HG03460 (cell line): ENCODE results near the gene EIF3B.
"Not testable (repeated sequence)": the region's sequence is repeated elsewhere in the genome, so short reads cannot be mapped to it uniquely, and the experiment has no call there.

Experiments
- ATAC-seq: cut with Tn5 transposase; IDR thresholded peaks from one replicate; pipeline ENCODE4 v1.9.1; 2021; ENCODE audit not compliant: unreplicated experiment

EIF3B gene

GRCh38 chr7:2399848-2400587, 45.4 kb downstream of the EIF3B start:
- no peak for ATAC-seq

- no peak for ATAC-seq
These were observed 48.0 kb downstream of the EIF3B start for GRCh38 chr7:2402687-2403013.

GRCh38 chr7:2403014-2403717, 48.5 kb downstream of the EIF3B start, which contains the start of gene CHST12:
CHST12 (plus strand) TSS chr7:2403611; CDS start chr7:2432640, 29,029 bp downstream.
- peak; percentile 40 for ATAC-seq

GRCh38 chr7:2403718-2404648, 49.4 kb downstream of the EIF3B start:
- peak; percentile 1 for ATAC-seq

DNA sequence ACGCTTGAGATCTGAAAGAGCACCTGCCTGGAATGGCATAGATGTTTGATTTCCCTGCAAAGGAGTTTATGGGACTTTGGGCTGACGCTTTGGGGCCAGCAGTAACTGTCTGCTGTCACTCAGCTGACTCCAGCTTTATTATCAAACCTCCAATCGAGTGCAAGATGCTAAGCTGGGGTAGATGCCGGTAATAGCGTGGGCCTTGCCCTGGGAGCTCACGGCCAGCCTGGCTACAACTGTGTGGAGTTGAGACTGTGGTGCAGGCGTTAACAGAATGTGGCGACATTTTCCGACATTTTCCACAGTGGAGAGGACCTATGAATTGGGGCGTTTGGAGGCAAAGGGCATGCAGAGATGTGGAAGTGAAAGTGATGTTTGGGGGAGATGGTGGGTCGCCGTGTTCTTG, 50.1 kb downstream of the EIF3B start:
- no peak for ATAC-seq

GRCh38 chr7:2405201-2405600, 50.6 kb downstream of the EIF3B start:
- ATAC-seq = no peak

- ATAC-seq = peak; percentile 48
These were observed 51.1 kb downstream of the EIF3B start for GRCh38 chr7:2405601-2406345.

- no peak for ATAC-seq
These were observed 55.3 kb downstream of the EIF3B start for GRCh38 chr7:2409745-2410414.

GRCh38 chr7:2411049-2411448, 56.4 kb downstream of the EIF3B start:
- ATAC-seq = no peak

DNA sequence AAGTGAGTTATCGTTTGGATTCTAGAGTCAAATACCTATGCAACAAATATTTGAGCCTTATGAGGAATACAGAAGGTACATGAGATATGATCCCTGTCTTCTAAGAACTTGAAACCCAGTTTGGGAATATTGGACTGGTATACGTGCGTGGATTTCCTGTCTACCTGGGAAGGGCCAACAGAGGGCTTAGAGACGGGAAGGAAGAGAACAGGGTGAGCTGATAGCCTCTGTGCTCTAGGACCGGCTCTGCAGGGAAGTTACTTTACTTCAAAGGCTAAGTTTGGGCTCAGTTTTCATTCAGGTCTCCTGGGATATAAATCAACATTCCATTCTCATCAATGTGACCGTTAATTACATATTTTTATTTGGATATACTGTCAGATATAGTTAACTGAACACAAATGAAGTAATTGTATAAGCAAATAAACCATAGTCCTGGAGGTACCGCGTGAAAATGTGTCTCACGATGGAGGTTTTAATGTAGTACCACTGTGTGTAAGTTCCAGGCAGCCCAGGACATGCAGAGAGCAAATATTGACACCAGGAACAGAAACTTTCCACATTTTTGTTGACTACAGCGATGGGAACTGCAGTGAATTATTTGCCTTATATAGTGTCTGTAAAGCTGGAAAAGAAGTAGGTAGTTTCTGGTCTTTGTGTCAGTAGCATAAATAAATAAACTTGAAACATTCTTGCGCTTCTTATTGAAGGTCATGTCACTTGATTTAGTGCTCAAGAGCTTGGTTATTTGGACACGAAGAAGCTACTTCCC, 57.4 kb downstream of the EIF3B start:
- ATAC-seq = no peak

- ATAC-seq = no peak
These were observed 58.1 kb downstream of the EIF3B start for GRCh38 chr7:2412587-2413201.

GRCh38 chr7:2416063-2416462, 61.4 kb downstream of the EIF3B start:
- no peak for ATAC-seq

DNA sequence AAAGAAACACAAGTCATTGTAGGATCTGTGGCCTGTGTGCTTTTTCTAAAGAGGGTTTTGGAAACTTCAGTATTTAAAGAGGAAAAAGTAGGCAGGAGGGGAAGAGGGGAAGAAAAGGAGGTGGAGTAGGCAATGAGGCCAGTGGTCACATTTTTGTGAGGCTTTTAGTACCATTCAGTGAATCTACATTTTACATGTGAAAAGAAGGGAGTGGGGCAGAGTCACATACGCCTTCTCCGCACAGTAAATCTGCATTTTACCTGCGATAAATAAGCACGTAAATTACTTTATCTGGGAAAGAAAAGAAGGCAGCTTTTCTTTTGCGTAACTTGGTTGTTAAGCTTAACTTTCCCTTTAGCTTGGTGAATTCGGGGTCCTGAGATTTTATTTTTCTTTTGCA, 62.0 kb downstream of the EIF3B start:
- no peak for ATAC-seq

DNA sequence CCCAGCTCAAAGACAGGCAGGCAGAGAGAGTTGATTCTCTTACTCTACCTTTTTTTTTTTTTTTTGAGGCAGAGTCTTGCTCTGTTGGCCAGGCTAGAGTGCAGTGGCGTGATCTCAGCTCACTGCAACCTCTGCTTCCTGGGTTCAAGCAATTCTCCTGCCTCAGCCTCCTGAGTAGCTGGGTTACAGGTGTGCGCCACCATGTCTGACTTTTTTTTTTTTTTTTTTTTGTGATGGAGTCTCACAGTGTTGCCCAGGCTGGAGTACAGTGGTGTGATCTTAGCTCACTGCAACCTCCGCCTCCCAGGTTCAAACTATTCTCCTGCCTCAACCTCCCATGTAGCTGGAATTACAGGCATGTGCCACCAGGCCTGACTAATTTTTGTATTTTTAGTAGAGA, 62.6 kb downstream of the EIF3B start:
- ATAC-seq = not testable (repeated sequence)

DNA sequence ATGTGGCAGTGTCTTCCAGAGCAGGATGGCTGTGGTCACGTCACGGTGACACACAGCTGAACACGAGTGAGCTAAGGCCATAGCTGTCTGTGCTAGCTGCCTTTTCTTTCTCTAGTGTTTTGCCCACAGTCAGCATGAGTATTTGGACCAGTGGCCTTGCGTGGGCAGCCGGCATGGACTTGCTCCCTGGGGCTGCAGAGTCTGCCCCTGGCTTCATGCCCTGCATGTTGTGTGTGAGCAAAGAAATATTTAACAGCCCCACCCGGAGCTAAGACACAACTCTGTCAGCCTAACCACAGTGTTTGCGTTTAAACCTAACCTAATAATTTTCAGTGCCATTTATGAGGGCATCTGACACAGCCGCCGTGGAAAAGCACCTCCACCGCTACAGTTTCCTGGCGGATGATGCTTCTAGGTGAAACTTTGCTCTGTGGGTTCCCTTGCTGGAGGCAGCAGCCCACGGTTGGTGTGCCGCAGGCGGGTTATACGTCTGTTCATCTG, 63.4 kb downstream of the EIF3B start:
- no peak for ATAC-seq

DNA sequence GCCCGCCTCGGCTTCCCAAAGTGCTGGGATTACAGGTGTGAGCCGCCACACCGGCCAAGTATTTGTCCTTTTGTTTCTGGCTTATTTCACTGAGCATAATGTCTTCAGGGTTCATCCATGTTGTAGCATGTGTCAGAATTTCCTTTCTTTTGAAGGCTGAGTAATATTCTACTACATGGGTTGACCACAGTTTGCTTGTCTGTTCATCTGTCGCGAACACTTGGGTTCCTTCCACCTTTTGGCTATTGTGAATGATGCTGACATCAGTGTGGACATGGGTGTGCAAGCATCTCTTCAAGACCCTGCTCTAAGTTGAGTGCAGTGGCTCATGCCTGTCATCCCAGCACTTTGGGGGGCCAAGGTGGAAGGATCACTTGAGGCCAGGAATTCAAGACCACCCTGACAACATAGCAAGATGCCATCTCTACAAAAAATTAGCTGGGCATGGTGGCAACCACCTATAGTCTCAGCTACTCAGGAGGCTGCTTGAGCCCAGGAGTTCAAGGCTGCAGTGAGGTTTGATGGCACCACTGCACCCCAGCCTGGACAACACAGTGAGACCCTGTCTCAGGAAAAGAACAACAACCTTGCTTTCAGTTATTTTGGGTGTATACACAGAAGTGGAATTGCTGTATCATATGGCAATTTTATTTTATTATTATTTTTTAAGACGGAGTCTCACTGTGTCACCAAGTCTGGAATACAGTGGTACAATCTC, 65.7 kb downstream of the EIF3B start:
- ATAC-seq = no peak

DNA sequence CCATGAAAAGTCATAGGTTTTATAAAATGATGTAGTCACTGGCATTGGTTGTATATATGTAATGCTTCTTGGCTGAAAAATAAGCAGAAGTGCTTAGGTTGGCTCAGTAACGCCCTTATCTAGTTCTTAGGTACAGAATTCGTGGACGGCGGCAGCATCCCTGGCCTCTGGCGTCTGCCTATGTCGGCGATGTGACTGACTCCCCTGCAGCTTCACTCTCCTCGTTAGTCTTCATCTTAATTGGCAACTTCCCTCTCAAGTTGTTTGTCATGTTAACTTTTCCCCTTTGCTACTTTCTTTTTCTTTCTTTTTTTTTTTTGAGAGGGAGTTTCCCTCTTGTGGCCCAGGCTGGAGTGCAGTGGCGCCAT, 67.3 kb downstream of the EIF3B start:
- no peak for ATAC-seq

DNA sequence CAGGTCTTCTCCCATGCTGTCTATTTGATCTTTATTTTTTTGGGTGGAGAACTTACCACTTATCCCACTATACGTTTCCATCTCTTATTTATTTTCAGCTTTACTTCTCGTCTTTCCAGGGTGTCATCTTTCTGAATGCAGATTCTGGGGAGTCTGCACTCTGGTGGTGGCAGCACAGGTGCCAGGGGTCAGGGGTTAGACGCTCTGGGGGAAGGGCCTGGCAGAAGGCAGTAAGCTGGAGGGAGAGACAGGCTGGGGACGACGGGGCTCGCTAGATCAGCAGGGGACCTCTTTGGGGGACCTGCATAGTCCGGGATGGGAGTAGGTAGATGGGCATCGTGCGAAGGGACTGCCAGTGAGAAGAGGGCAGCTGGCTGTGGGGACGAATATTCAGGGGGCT, 71.1 kb downstream of the EIF3B start:
- no peak for ATAC-seq
